ENCODE measurements around the gene LGR6. TPM values are rescaled to one million over a fixed set of nuclear protein-coding genes. Genes with fewer than 3 reads are reported as not detected.

LGR6 gene
- total RNA-seq, 1 experiment from 2014 or later = 1.0 TPM

DNA sequence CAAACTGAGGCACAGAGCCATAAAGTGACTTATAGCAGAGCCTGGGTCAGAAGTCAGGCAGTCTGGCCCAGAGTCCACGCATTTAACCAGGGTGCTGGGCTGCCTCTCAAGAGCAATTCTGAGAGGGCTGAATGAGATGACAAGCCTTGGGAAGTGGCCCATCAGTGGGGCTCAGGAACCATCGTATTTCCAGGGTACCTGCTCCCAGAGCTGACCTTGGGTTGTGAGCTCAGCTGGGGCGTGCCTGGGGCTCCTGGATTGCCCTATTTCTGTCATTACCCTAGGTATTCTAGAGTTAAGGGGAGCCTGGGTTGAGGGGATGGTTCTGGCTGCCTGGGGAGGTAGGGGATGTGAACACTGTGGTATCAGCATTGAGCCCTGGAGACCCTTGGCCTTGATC, 49.4 kb downstream of the LGR6 start:
- no peak overlapping the region for H2BK15ac ChIP-seq (ENCODE audit: low read depth, low read length)
- H3K9me3 ChIP-seq (ENCODE audit: control insufficient read depth, low read depth, low read length) = no peaks in the 10 kb centered on the region
- H3K4me2 ChIP-seq (ENCODE audit: insufficient read depth, insufficient read length, low read length) = no peak overlapping the region
- H2BK5ac ChIP-seq (ENCODE audit: insufficient read length, low read length) = no peak overlapping the region
- H3K79me1 ChIP-seq (ENCODE audit: insufficient read depth, low read depth, low read length, poor library complexity, severe bottlenecking) = no peaks in the 10 kb centered on the region
- H2BK120ac ChIP-seq (ENCODE audit: low read depth, low read length, poor library complexity, severe bottlenecking) = no peak overlapping the region
- H2AK5ac ChIP-seq (ENCODE audit: insufficient read length, low read length) = no peak overlapping the region
- H3K23me2 ChIP-seq (ENCODE audit: insufficient read length, low read depth, low read length, poor library complexity, severe bottlenecking) = no peaks in the 10 kb centered on the region
- no peak overlapping the region for H2BK20ac ChIP-seq (ENCODE audit: low read depth, low read length, poor library complexity, severe bottlenecking)
- H3K27ac ChIP-seq (ENCODE audit: insufficient read length, low read depth, low read length) = no peak overlapping the region
- Mint-ChIP-seq H3K36me3 (ENCODE audit: insufficient read depth in 1 of 3, low read depth in 3 of 3) (no peaks in the 10 kb centered on the region), H3K4me3 (no peak overlapping the region), H3K9me3 (no peaks in the 10 kb centered on the region; a peak in 1 of 5 replicates), H3K27me3 (ENCODE audit: low read depth) (peaks cover 8% of the 10 kb centered on the region), H3K4me1 (peaks cover 10 to 23% of the 10 kb centered on the region in 2 experiments), H3K27ac (no peak overlapping the region)
- H3K56ac ChIP-seq (ENCODE audit: insufficient read length, low read depth, low read length) = no peak overlapping the region
- H3K79me2 ChIP-seq (ENCODE audit: insufficient read depth, low read length) = no peaks in the 10 kb centered on the region
- H2BK12ac ChIP-seq (ENCODE audit: insufficient read length, low read depth, low read length) = no peak overlapping the region
- TF ChIP-seq, protein P1, sequence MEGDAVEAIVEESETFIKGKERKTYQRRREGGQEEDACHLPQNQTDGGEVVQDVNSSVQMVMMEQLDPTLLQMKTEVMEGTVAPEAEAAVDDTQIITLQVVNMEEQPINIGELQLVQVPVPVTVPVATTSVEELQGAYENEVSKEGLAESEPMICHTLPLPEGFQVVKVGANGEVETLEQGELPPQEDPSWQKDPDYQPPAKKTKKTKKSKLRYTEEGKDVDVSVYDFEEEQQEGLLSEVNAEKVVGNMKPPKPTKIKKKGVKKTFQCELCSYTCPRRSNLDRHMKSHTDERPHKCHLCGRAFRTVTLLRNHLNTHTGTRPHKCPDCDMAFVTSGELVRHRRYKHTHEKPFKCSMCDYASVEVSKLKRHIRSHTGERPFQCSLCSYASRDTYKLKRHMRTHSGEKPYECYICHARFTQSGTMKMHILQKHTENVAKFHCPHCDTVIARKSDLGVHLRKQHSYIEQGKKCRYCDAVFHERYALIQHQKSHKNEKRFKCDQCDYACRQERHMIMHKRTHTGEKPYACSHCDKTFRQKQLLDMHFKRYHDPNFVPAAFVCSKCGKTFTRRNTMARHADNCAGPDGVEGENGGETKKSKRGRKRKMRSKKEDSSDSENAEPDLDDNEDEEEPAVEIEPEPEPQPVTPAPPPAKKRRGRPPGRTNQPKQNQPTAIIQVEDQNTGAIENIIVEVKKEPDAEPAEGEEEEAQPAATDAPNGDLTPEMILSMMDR (conservative IDR thresholded peaks at IDR 0.05) = no peak
- no peak overlapping the region for H4K8ac ChIP-seq (replicated peaks; ENCODE audit: insufficient read length, low read depth, low read length)
- DNase-seq = peak; percentile 14
- no peak overlapping the region for H3K9ac ChIP-seq (ENCODE audit: extremely low read depth, insufficient read length, low read length)
- no peak overlapping the region for H3K14ac ChIP-seq (ENCODE audit: insufficient read depth, low read length)
- WGBS (ENCODE audit: extremely low coverage, insufficient read length, low lambda C conversion rate) = no CpG with 5 or more reads among the region's 3 CpGs
- no peaks in the 10 kb centered on the region for H3K27me3 ChIP-seq (ENCODE audit: insufficient read depth, low read length)
- H3K4me1 ChIP-seq (ENCODE audit: insufficient read depth, low read length) = no peaks in the 10 kb centered on the region
- no peak overlapping the region for H4K91ac ChIP-seq (ENCODE audit: insufficient read length, low read depth, low read length)
- no peak overlapping the region for H4K5ac ChIP-seq (ENCODE audit: insufficient read length, low read depth, low read length)
- H3K4ac ChIP-seq (ENCODE audit: low read depth, low read length) = no peak overlapping the region
- no peak overlapping the region for H3K18ac ChIP-seq (ENCODE audit: insufficient read length, low read depth, low read length)
- no peak overlapping the region for H3K23ac ChIP-seq (ENCODE audit: insufficient read length, low read depth, low read length)
- no peaks in the 10 kb centered on the region for H4K20me1 ChIP-seq (ENCODE audit: control insufficient read depth, insufficient read depth, insufficient read length)
- no peak overlapping the region for H2AFZ ChIP-seq (ENCODE audit: low read length)
- H3T11ph ChIP-seq (ENCODE audit: low read length) = no peak overlapping the region

Measured in H9 (cell line).